A673 (cell line): ENCODE results near the gene DACT3.

Experiments
- CTCF ChIP-seq: fragments of 300-800, 200-600 bp; sonication (generic); conservative IDR thresholded peaks from 2 replicates; pipeline ENCODE4 v1.5.1; 2017; ENCODE audit warnings: low read depth, mild to moderate bottlenecking, antibody characterized with exemption, low read length, moderate library complexity, mixed read lengths
- EZH2 ChIP-seq: fragments of 200-600 bp; sonication (generic); IDR thresholded peaks from 2 replicates; pipeline ENCODE4 v1.6.1; 2017; ENCODE audit warnings: borderline replicate concordance, low read depth, mild to moderate bottlenecking, mixed read lengths, antibody characterized with exemption, low read length; ENCODE audit not compliant: poor library complexity, severe bottlenecking

- TF ChIP-seq CTCF (no peak), EZH2 (no peak)
Observed at GRCh38 chr19:46648060-46648960, 12.7 kb downstream of the DACT3 start.
